K562 (cell line): ENCODE data around the gene FBRS. TPM values are rescaled to one million over a fixed set of nuclear protein-coding genes. Genes with fewer than 3 reads are reported as not detected.

Source experiments
- GATAD2A ChIP-seq: fragments of 450-650 bp; IDR thresholded peaks from 2 replicates; pipeline ENCODE4 v1.6.1; 2017
- HDAC3 ChIP-seq: fragments of 450-650 bp; IDR thresholded peaks from 2 replicates; pipeline ENCODE4 v1.6.1; 2018; ENCODE audit warnings: borderline replicate concordance, mild to moderate bottlenecking, moderate library complexity; ENCODE audit not compliant: partially characterized antibody
- KAT8 ChIP-seq: fragments of 450-650 bp; IDR thresholded peaks from 2 replicates; pipeline ENCODE4 v1.6.1; 2016; ENCODE audit warnings: low read depth, mild to moderate bottlenecking
- L3MBTL2 ChIP-seq: fragments of 450-650 bp; IDR thresholded peaks from 2 replicates; pipeline ENCODE4 v1.6.1; 2016; ENCODE audit warnings: mild to moderate bottlenecking, moderate library complexity
- MCM3 ChIP-seq: fragments of 450-650 bp; IDR thresholded peaks from 2 replicates; pipeline ENCODE4 v1.6.1; 2016
- MEF2D ChIP-seq: conservative IDR thresholded peaks from 2 replicates; pipeline ENCODE4 v1.6.1; 2016; ENCODE audit warnings: low read depth, missing genetic modification characterization, missing compliant biosample characterization
- PURB ChIP-seq: sonication (generic); formaldehyde crosslinking; IDR thresholded peaks from 2 replicates; pipeline ENCODE4 v1.9.0; 2021; ENCODE audit warnings: low read depth, mild to moderate bottlenecking, missing genetic modification reagents
- RHOXF2B ChIP-seq: fragments of 250-450 bp; sonication (Bioruptor Pico); conservative IDR thresholded peaks from 2 replicates; pipeline ENCODE4 v1.5.1; 2021
- SRSF7 ChIP-seq: fragments of 200-400 bp; formaldehyde crosslinking; optimal IDR thresholded peaks from 2 replicates; pipeline ENCODE3; 2017; ENCODE audit warnings: mild to moderate bottlenecking, low read depth, low read length
- TEAD1 ChIP-seq, 2 experiments: fragments of 450-650 bp in 1 of 2; sonication (generic) in 1 of 2; formaldehyde crosslinking; IDR thresholded peaks; 2 replicates each; pipeline versions ENCODE4 v1.4.0 to v1.8.0; 2020 to 2022; ENCODE audit warnings: mild to moderate bottlenecking in 2 of 2, missing genetic modification reagents in 1 of 2
- ZFP1 ChIP-seq: fragments of 450-650 bp; formaldehyde crosslinking; IDR thresholded peaks from 2 replicates; pipeline ENCODE4 v1.4.0; 2020; ENCODE audit warnings: mild to moderate bottlenecking, mixed read lengths
- ZNF23 ChIP-seq: fragments of 250-450 bp; sonication (Bioruptor Pico); IDR thresholded peaks from 2 replicates; pipeline ENCODE4 v1.4.0; 2020; ENCODE audit warnings: mild to moderate bottlenecking
- ZNF274 ChIP-seq: IDR thresholded peaks from 2 replicates; pipeline ENCODE4 v1.6.1; 2011; ENCODE audit warnings: low read depth, mild to moderate bottlenecking, low read length, moderate library complexity, borderline replicate concordance
- polyA plus RNA-seq, 8 experiments: library from polyadenylated mRNA; depleted of rRNA in 4 of 8; stranded (reverse) in 5 of 8; unstranded in 3 of 8; fragments of >200 nt; fragmentation: Nextera tagmentation in 2 of 8; fragmentation: Illumina TruSeq in 1 of 8; extraction: Ambion mirVana in 2 of 8; extraction: Trizol in 1 of 8; gene quantifications; 2 replicates each; pipeline versions ENCODE4 v1.2.1 to v1.2.3, GENCODE V29; 2011 to 2014; ENCODE audit warnings: inconsistent platforms in 1 of 8, missing spikeins in 1 of 8
- total RNA-seq, 7 experiments: library from RNA; depleted of rRNA in 6 of 7; stranded (reverse); fragments of >200 nt in 6 of 7; fragmentation: Illumina TruSeq in 2 of 7; extraction: Trizol in 2 of 7; gene quantifications; 2 replicates each; pipeline versions ENCODE4 v1.2.1 to v1.2.3, GENCODE V29; 2011 to 2021; ENCODE audit warnings: low replicate concordance in 1 of 7
- TF ChIP-seq, protein P1 (sequence below): sonication (generic); formaldehyde crosslinking; IDR thresholded peaks from 2 replicates; pipeline ENCODE4 v1.8.1; 2023; ENCODE audit warnings: missing genetic modification reagents, mild to moderate bottlenecking, borderline replicate concordance
- TF ChIP-seq, protein P2 (sequence below): sonication (generic); formaldehyde crosslinking; IDR thresholded peaks from 2 replicates; pipeline ENCODE4 v1.8.0; 2022; ENCODE audit warnings: missing genetic modification reagents, mild to moderate bottlenecking, borderline replicate concordance
- TF ChIP-seq, protein P3 (sequence below): fragments of 250-450 bp; sonication (Bioruptor Pico); IDR thresholded peaks from 2 replicates; pipeline ENCODE4 v1.9.0; 2021; ENCODE audit warnings: mild to moderate bottlenecking
- TF ChIP-seq, protein P4 (sequence below), 2 experiments: fragments of 450-650 bp in 1 of 2; sonication (generic) in 1 of 2; formaldehyde crosslinking in 1 of 2; IDR thresholded peaks in 1 of 2; conservative IDR thresholded peaks in 1 of 2; 2 replicates each; pipeline versions ENCODE4 v1.6.1 to v1.8.1; 2016 to 2023; ENCODE audit warnings: mild to moderate bottlenecking in 2 of 2, moderate library complexity in 2 of 2, inconsistent platforms in 1 of 2, missing genetic modification reagents in 1 of 2
- TF ChIP-seq, protein P5 (sequence below), 2 experiments: fragments of 200-800 bp in 1 of 2; sonication (Bioruptor generic) in 1 of 2; sonication (generic) in 1 of 2; formaldehyde crosslinking in 1 of 2; IDR thresholded peaks in 1 of 2; conservative IDR thresholded peaks in 1 of 2; 2 replicates each; pipeline versions ENCODE4 v1.5.0 to v1.6.1; 2016 to 2020; ENCODE audit warnings: missing compliant biosample characterization in 1 of 2, missing genetic modification characterization in 1 of 2, missing genetic modification reagents in 1 of 2

FBRS gene
- total and polyA plus RNA-seq, 9 of the 15 experiments (the other 6 are each of a cell fraction or from before 2014, with no cell fraction given) = 0.32 to 59.5 (median 13.1) TPM

DNA sequence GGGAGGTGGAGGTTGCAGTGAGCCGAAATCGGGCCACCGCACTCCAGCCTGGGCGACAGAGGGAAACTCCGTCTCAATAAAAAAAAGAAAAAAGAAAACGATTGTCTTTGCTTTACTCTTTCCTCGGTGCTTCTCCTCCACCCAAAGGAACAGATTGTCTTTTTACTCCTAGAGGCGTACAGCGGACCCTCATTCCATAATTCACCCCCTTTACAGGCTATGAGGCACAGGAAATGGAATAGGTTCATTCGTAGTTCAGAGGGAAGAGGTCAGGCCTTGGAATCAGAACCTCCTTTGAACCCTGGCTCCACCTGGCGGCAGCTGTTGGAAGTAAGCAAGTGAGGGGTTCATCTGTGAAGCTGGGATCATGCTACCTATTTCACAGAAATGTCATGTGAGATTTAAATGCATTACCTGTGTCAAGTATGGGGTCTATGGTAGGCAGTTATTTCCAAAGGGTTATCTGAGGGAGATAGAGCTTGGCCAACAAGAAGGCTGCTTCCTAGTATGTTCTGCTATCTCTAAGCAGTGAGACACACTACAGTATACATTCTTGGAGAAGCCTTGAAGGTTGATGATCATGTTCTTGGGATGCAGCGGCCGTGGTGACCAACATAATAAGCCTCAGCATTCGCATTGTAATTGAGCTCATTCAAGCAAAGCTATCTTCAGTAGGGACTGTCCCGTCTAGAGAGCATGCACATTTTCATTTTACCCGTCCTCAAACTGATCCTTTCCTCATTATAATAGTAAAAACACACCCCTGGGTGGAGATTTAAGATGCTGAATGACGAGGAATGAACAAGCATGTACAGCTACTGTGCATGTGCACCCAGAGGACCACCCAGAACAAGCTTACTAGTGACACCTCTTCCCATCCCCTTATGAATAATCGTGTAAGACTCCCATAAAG, 29.3 kb upstream of the FBRS start (continued):
- TF ChIP-seq, protein P1, sequence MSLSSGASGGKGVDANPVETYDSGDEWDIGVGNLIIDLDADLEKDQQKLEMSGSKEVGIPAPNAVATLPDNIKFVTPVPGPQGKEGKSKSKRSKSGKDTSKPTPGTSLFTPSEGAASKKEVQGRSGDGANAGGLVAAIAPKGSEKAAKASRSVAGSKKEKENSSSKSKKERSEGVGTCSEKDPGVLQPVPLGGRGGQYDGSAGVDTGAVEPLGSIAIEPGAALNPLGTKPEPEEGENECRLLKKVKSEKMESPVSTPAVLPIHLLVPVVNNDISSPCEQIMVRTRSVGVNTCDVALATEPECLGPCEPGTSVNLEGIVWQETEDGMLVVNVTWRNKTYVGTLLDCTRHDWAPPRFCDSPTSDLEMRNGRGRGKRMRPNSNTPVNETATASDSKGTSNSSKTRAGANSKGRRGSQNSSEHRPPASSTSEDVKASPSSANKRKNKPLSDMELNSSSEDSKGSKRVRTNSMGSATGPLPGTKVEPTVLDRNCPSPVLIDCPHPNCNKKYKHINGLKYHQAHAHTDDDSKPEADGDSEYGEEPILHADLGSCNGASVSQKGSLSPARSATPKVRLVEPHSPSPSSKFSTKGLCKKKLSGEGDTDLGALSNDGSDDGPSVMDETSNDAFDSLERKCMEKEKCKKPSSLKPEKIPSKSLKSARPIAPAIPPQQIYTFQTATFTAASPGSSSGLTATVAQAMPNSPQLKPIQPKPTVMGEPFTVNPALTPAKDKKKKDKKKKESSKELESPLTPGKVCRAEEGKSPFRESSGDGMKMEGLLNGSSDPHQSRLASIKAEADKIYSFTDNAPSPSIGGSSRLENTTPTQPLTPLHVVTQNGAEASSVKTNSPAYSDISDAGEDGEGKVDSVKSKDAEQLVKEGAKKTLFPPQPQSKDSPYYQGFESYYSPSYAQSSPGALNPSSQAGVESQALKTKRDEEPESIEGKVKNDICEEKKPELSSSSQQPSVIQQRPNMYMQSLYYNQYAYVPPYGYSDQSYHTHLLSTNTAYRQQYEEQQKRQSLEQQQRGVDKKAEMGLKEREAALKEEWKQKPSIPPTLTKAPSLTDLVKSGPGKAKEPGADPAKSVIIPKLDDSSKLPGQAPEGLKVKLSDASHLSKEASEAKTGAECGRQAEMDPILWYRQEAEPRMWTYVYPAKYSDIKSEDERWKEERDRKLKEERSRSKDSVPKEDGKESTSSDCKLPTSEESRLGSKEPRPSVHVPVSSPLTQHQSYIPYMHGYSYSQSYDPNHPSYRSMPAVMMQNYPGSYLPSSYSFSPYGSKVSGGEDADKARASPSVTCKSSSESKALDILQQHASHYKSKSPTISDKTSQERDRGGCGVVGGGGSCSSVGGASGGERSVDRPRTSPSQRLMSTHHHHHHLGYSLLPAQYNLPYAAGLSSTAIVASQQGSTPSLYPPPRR (CRISPR knock-in tag) = no peak
- TF ChIP-seq, protein P2, sequence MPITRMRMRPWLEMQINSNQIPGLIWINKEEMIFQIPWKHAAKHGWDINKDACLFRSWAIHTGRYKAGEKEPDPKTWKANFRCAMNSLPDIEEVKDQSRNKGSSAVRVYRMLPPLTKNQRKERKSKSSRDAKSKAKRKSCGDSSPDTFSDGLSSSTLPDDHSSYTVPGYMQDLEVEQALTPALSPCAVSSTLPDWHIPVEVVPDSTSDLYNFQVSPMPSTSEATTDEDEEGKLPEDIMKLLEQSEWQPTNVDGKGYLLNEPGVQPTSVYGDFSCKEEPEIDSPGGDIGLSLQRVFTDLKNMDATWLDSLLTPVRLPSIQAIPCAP (CRISPR knock-in tag) = no peak
- TF ChIP-seq MCM3 = no peak
- TF ChIP-seq TEAD1 (CRISPR knock-in tag; IDR thresholded peaks at IDR 0.05) = no peak
- no peak for TF ChIP-seq SRSF7
- no peak for TF ChIP-seq MEF2D (tag)
- no peak for TF ChIP-seq HDAC3
- TF ChIP-seq ZNF274 = no peak
- TF ChIP-seq, protein P3, sequence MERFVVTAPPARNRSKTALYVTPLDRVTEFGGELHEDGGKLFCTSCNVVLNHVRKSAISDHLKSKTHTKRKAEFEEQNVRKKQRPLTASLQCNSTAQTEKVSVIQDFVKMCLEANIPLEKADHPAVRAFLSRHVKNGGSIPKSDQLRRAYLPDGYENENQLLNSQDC (CRISPR knock-in tag) = no peak
- TF ChIP-seq PURB (CRISPR knock-in tag) = no peak
- TF ChIP-seq, protein P4, sequence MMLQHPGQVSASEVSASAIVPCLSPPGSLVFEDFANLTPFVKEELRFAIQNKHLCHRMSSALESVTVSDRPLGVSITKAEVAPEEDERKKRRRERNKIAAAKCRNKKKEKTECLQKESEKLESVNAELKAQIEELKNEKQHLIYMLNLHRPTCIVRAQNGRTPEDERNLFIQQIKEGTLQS (IDR thresholded peaks at IDR 0.05) = no peak
- TF ChIP-seq, protein P4 (CRISPR knock-in tag; conservative IDR thresholded peaks at IDR 0.05) = no peak
- TF ChIP-seq ZNF23 (CRISPR knock-in tag) = no peak
- TF ChIP-seq, protein P5, sequence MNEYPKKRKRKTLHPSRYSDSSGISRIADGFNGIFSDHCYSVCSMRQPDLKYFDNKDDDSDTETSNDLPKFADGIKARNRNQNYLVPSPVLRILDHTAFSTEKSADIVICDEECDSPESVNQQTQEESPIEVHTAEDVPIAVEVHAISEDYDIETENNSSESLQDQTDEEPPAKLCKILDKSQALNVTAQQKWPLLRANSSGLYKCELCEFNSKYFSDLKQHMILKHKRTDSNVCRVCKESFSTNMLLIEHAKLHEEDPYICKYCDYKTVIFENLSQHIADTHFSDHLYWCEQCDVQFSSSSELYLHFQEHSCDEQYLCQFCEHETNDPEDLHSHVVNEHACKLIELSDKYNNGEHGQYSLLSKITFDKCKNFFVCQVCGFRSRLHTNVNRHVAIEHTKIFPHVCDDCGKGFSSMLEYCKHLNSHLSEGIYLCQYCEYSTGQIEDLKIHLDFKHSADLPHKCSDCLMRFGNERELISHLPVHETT (CRISPR knock-in tag; conservative IDR thresholded peaks at IDR 0.05 in 1 of 2, IDR thresholded peaks at IDR 0.05 in 1 of 2) = no peak
- no peak for TF ChIP-seq RHOXF2B (CRISPR knock-in tag)
- TF ChIP-seq ZFP1 (CRISPR knock-in tag) = no peak
- peak; percentile 46; the same call in 1 of the 2 replicates for TF ChIP-seq L3MBTL2
- TF ChIP-seq KAT8 = no peak
- TF ChIP-seq GATAD2A = no peak; the same call in 1 of the 2 replicates
